ENCODE results near the gene CUL4A. TPM values are rescaled to one million over a fixed set of nuclear protein-coding genes. Genes with fewer than 3 reads are reported as not detected.
A peak's percentile ranks its signal among the peaks of the same experiment; 100 is the strongest.

Gene CUL4A
- total RNA-seq, 4 donors from 2014 or later, result 67.3 to 268 (median 101) TPM

- H3K4me3 ChIP-seq, result no peak overlapping the region
- H3K36me3 ChIP-seq, result peaks cover 0 to 28% (median 0%) of the 10 kb centered on the region in 3 donors
- no peak for TF ChIP-seq CTCF (IDR thresholded peaks at IDR 0.05)
- 94 to 95% methylated on average over 9 to 12 of the region's 12 CpGs for WGBS, 2 donors
- H3K27ac ChIP-seq, result no peak overlapping the region
- H3K4me1 ChIP-seq, result peaks cover 0 to 59% (median 15%) of the 10 kb centered on the region in 4 donors
- no peaks in the 10 kb centered on the region for H3K27me3 ChIP-seq
- H3K9me3 ChIP-seq, result no peaks in the 10 kb centered on the region
- no peak for DNase-seq (ENCODE audit: low spot score in 2 of 2)
These were observed 5.7 kb upstream of the CUL4A start for GRCh38 chr13:113203507-113204377.

DNA sequence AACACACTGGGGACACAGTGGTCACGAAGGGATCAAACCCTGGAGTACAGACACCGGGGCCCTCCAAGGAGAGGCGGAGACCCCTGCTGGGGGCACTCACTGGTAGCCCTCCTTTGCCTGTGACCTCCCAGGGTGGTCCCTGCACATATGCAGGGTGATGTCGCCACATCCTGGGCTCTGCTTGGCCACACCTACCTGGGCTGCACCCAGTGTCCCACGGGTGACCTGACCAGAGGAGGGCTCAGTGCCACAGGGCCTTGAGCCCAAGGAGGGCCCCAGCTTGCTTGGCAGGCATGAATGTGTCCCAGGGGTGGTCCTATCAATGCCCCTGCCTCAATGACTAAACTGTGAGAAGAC is 5.1 kb upstream of the CUL4A start:
- H3K4me1 ChIP-seq, result peaks cover 0 to 59% (median 15%) of the 10 kb centered on the region in 4 donors
- TF ChIP-seq EP300 (IDR thresholded peaks at IDR 0.05) (no peak), POLR2A (IDR thresholded peaks at IDR 0.05) (no peak), CTCF (IDR thresholded peaks at IDR 0.05) (no peak)
- no peaks in the 10 kb centered on the region for H3K9me3 ChIP-seq
- no peak overlapping the region for H3K4me3 ChIP-seq
- no peaks in the 10 kb centered on the region for H3K27me3 ChIP-seq
- no peak overlapping the region for H3K27ac ChIP-seq
- peaks cover 0 to 22% (median 0%) of the 10 kb centered on the region in 3 donors for H3K36me3 ChIP-seq
- WGBS, 2 donors, result 65 to 93% methylated on average over 2 to 5 of the region's 5 CpGs
- DNase-seq (ENCODE audit: low spot score in 2 of 2), result no peak

DNA sequence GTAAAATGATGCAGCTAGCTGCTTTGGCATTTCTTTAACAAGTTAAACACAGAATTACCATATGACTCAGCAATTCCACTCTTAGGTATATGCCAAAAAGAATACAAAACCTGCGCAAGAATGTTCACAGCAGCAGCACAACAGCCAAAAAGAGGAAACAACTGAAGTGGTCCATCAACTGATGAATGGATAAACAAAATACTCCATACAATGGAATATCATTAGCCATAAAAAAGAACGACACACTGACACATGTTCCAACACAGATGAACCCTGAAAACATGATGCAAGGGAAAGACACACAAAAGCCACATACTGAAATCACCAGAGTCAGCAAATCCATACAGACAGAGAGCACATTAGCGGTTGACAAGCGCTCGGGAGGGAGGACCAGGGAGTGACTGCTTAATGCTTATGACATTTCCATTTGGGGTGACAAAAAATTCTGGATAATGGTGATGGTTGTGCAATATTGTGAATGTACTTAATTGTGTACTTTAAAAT is 3.9 kb upstream of the CUL4A start:
- peaks cover 0 to 14% (median 0%) of the 10 kb centered on the region in 3 donors for H3K36me3 ChIP-seq
- DNase-seq (ENCODE audit: low spot score in 2 of 2), result no peak
- peaks cover 0 to 62% (median 20%) of the 10 kb centered on the region in 4 donors for H3K4me1 ChIP-seq
- no peaks in the 10 kb centered on the region for H3K27me3 ChIP-seq
- TF ChIP-seq EP300 (IDR thresholded peaks at IDR 0.05) (no peak), CTCF (IDR thresholded peaks at IDR 0.05) (no peak), POLR2A (IDR thresholded peaks at IDR 0.05) (no peak)
- WGBS, 2 donors, result 55 to 65% methylated on average over 5 of the region's 5 CpGs
- H3K9me3 ChIP-seq, result no peaks in the 10 kb centered on the region
- no peak overlapping the region for H3K27ac ChIP-seq
- no peak overlapping the region for H3K4me3 ChIP-seq

DNA sequence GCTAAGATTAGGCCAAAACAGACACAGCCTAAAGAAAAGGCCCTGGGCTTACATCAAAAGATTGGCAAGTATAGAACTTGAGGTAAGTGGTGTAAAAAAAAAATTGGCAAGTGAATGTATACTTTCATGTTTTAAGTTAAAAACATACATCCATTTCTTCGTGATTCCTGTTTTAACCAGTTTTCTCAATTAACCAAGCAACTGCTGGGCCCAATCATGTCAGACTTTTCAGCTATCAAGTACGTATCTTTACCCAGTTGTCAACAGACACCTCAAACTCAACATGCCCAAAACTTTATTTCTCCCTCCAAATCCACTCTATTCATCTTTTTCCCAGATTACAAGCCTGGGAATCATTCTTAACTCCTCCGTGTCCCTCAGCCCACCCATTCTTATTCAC is 2.0 kb upstream of the CUL4A start:
- no peaks in the 10 kb centered on the region for H3K9me3 ChIP-seq
- DNase-seq (ENCODE audit: low spot score in 2 of 2), result no peak
- peak overlapping the region; percentile 77 to 99 (median 91) for H3K4me3 ChIP-seq
- H3K36me3 ChIP-seq, result peaks cover 0 to 23% (median 0%) of the 10 kb centered on the region in 3 donors
- 33 to 34% methylated on average over 3 of the region's 3 CpGs for WGBS, 2 donors
- peaks cover 0 to 77% (median 32%) of the 10 kb centered on the region in 4 donors for H3K4me1 ChIP-seq
- no peaks in the 10 kb centered on the region for H3K27me3 ChIP-seq
- no peak for TF ChIP-seq EP300 (IDR thresholded peaks at IDR 0.05)
- no peak for TF ChIP-seq POLR2A (IDR thresholded peaks at IDR 0.05)
- TF ChIP-seq CTCF (IDR thresholded peaks at IDR 0.05), result no peak
- peak overlapping the region in 2 of 4 donors; percentile 99 to 100 for H3K27ac ChIP-seq

- H3K27me3 ChIP-seq, result no peaks in the 10 kb centered on the region
- peaks cover 0 to 23% (median 0%) of the 10 kb centered on the region in 3 donors for H3K36me3 ChIP-seq
- H3K9me3 ChIP-seq, result no peaks in the 10 kb centered on the region
- 1% methylated on average over 27 to 42 of the region's 44 CpGs for WGBS, 2 donors
- H3K27ac ChIP-seq, result peak overlapping the region; percentile 95 to 100 (median 99)
- H3K4me1 ChIP-seq, result peaks cover 0 to 78% (median 32%) of the 10 kb centered on the region in 4 donors
- TF ChIP-seq EP300 (IDR thresholded peaks at IDR 0.05), result no peak
- no peak for TF ChIP-seq POLR2A (IDR thresholded peaks at IDR 0.05)
- no peak for TF ChIP-seq CTCF (IDR thresholded peaks at IDR 0.05)
- no peak for DNase-seq (ENCODE audit: low spot score in 2 of 2)
- peak overlapping the region; percentile 77 to 99 (median 91) for H3K4me3 ChIP-seq
These were observed 1.5 kb upstream of the CUL4A start for GRCh38 chr13:113207890-113208420.
